Mesothelial cell of epicardium (in vitro differentiated cells): ENCODE results near the gene FGF2. TPM values are rescaled to one million over a fixed set of nuclear protein-coding genes. Genes with fewer than 3 reads are reported as not detected.
"Not testable (repeated sequence)": the region's sequence is repeated elsewhere in the genome, so short reads cannot be mapped to it uniquely, and the experiment has no call there.

Experiments used
- DNase-seq, 2 experiments: peaks; one replicate each; pipeline ENCODE4 v3.0.0; 2021; ENCODE audit warnings: low spot score in 2 of 2; ENCODE audit not compliant: unreplicated experiment in 2 of 2
- H3K27ac Mint-ChIP-seq: 2 replicates; pipeline ENCODE4 v1.8.0; 2021; ENCODE audit warnings: mixed read lengths
- H3K27me3 Mint-ChIP-seq: 2 replicates; pipeline ENCODE4 v1.8.0; 2021; ENCODE audit warnings: low read depth, mixed read lengths
- H3K36me3 Mint-ChIP-seq: 2 replicates; pipeline ENCODE4 v1.8.0; 2021; ENCODE audit warnings: mixed read lengths
- H3K4me1 Mint-ChIP-seq: 2 replicates; pipeline ENCODE4 v1.8.0; 2021; ENCODE audit warnings: mixed read lengths
- H3K4me3 Mint-ChIP-seq: 2 replicates; pipeline ENCODE4 v1.8.0; 2021; ENCODE audit warnings: mild to moderate bottlenecking, moderate library complexity, mixed read lengths
- H3K9me3 Mint-ChIP-seq: 2 replicates; pipeline ENCODE4 v1.8.0; 2021; ENCODE audit warnings: mixed read lengths
- CTCF ChIP-seq: fragments of 200-600 bp; sonication (generic); IDR thresholded peaks from one replicate; pipeline ENCODE4 v1.5.0; 2021; ENCODE audit warnings: antibody characterized with exemption; ENCODE audit not compliant: unreplicated experiment
- total RNA-seq: library from RNA; stranded (reverse); gene quantifications from 3 replicates; pipeline ENCODE4 v1.2.1, GENCODE V29; 2021

FGF2 gene
- total RNA-seq, 1 donor from 2014 or later: 11.3 TPM

GRCh38 chr4:122806981-122807679, 19.5 kb upstream of the FGF2 start:
- Mint-ChIP-seq H3K4me1 (no peaks in the 10 kb centered on the region), H3K36me3 (no peaks in the 10 kb centered on the region), H3K27me3 (no peaks in the 10 kb centered on the region), H3K9me3 (no peaks in the 10 kb centered on the region), H3K27ac (no peak overlapping the region), H3K4me3 (no peak overlapping the region)
- DNase-seq: no peak
- TF ChIP-seq CTCF: no peak

GRCh38 chr4:122810669-122811068, 16.0 kb upstream of the FGF2 start:
- Mint-ChIP-seq H3K36me3 (no peaks in the 10 kb centered on the region), H3K9me3 (no peaks in the 10 kb centered on the region), H3K4me1 (no peaks in the 10 kb centered on the region), H3K4me3 (no peak overlapping the region), H3K27ac (no peak overlapping the region), H3K27me3 (no peaks in the 10 kb centered on the region)
- no peak for DNase-seq
- no peak for TF ChIP-seq CTCF

GRCh38 chr4:122811781-122812180, 14.8 kb upstream of the FGF2 start:
- H3K9me3 Mint-ChIP-seq, H3K27ac Mint-ChIP-seq, DNase-seq, H3K4me3 Mint-ChIP-seq, H3K27me3 Mint-ChIP-seq, H3K4me1 Mint-ChIP-seq, H3K36me3 Mint-ChIP-seq: not testable (repeated sequence)

- H3K36me3 Mint-ChIP-seq, H3K4me3 Mint-ChIP-seq, H3K27me3 Mint-ChIP-seq, DNase-seq, H3K4me1 Mint-ChIP-seq, H3K9me3 Mint-ChIP-seq, H3K27ac Mint-ChIP-seq: not testable (repeated sequence)
Measured at GRCh38 chr4:122812823-122813222, 13.8 kb upstream of the FGF2 start.

- no peak for DNase-seq
- TF ChIP-seq CTCF: no peak
- Mint-ChIP-seq H3K4me1 (no peaks in the 10 kb centered on the region), H3K27ac (no peak overlapping the region), H3K9me3 (no peaks in the 10 kb centered on the region), H3K4me3 (no peak overlapping the region), H3K36me3 (no peaks in the 10 kb centered on the region), H3K27me3 (no peaks in the 10 kb centered on the region)
Measured at GRCh38 chr4:122814426-122814825, 12.2 kb upstream of the FGF2 start.

GRCh38 chr4:122815248-122815647, 11.4 kb upstream of the FGF2 start:
- Mint-ChIP-seq H3K4me1 (no peaks in the 10 kb centered on the region), H3K4me3 (no peak overlapping the region)
- no peak for DNase-seq

More at GRCh38 chr4:122815248-122815647, 11.4 kb upstream of the FGF2 start:
- Mint-ChIP-seq H3K27ac (no peak overlapping the region), H3K36me3 (no peaks in the 10 kb centered on the region), H3K9me3 (no peaks in the 10 kb centered on the region), H3K27me3 (no peaks in the 10 kb centered on the region)
- no peak for TF ChIP-seq CTCF
